Suprapubic skin (tissue), 4 donors: Measurements from ENCODE around the gene SETD7. TPM values are rescaled to one million over a fixed set of nuclear protein-coding genes. Genes with fewer than 3 reads are reported as not detected.

Experiments
- DNase-seq, 2 donors: peaks; one replicate each; pipeline ENCODE4 v3.0.0-alpha.2; 2019; ENCODE audit warnings: low spot score in 2 of 2
- H3K27ac ChIP-seq: fragments of 200-600 bp; sonication (generic); one replicate; pipeline ENCODE4 v1.5.1; 2019
- H3K27me3 ChIP-seq: fragments of 200-600 bp; sonication (generic); one replicate; pipeline ENCODE4 v1.5.1; 2019
- H3K36me3 ChIP-seq: fragments of 200-600 bp; sonication (generic); one replicate; pipeline ENCODE4 v1.5.1; 2019
- H3K4me1 ChIP-seq: fragments of 200-600 bp; sonication (generic); one replicate; pipeline ENCODE4 v1.5.1; 2019
- H3K4me3 ChIP-seq: fragments of 200-600 bp; sonication (generic); one replicate; pipeline ENCODE4 v1.5.1; 2019; ENCODE audit warnings: mild to moderate bottlenecking
- H3K9me3 ChIP-seq: fragments of 200-600 bp; sonication (generic); one replicate; pipeline ENCODE4 v1.5.1; 2019
- EP300 ChIP-seq: sonication (generic); formaldehyde crosslinking; IDR thresholded peaks from one replicate; pipeline ENCODE4 v1.6.1; 2017; ENCODE audit warnings: antibody characterized with exemption
- POLR2A ChIP-seq, 2 donors: fragments of 450-650 bp; IDR thresholded peaks; one replicate each; pipeline ENCODE4 v1.6.1; 2017; ENCODE audit warnings: antibody characterized with exemption in 2 of 2, mild to moderate bottlenecking in 2 of 2, moderate library complexity in 2 of 2
- POLR2AphosphoS5 ChIP-seq, 3 donors: sonication (generic); formaldehyde crosslinking; IDR thresholded peaks; one replicate each; pipeline ENCODE4 v1.6.1; 2017; ENCODE audit warnings: antibody characterized with exemption in 3 of 3
- WGBS: methylation state at CpG from one replicate; pipeline ENCODE4 v1.1.5; 2018; 5-methylcytosine and 5-hydroxymethylcytosine counted together
- total RNA-seq, 4 donors: library from RNA; depleted of rRNA; stranded (reverse); fragments of >200 nt; gene quantifications; one replicate each; pipeline ENCODE4 v1.1.0, GENCODE V29; 2016
- TF ChIP-seq, protein P1 (sequence below), 2 donors: fragments of 200-600 bp in 1 of 2; fragments of 450-650 bp in 1 of 2; sonication (generic) in 1 of 2; IDR thresholded peaks; one replicate each; pipeline ENCODE4 v1.5.1; 2016 to 2019; ENCODE audit warnings: antibody characterized with exemption in 2 of 2, mild to moderate bottlenecking in 1 of 2, moderate library complexity in 1 of 2

SETD7 gene
- total RNA-seq, 4 donors from 2014 or later = 41.8 to 46.6 (median 43.9) TPM

DNA sequence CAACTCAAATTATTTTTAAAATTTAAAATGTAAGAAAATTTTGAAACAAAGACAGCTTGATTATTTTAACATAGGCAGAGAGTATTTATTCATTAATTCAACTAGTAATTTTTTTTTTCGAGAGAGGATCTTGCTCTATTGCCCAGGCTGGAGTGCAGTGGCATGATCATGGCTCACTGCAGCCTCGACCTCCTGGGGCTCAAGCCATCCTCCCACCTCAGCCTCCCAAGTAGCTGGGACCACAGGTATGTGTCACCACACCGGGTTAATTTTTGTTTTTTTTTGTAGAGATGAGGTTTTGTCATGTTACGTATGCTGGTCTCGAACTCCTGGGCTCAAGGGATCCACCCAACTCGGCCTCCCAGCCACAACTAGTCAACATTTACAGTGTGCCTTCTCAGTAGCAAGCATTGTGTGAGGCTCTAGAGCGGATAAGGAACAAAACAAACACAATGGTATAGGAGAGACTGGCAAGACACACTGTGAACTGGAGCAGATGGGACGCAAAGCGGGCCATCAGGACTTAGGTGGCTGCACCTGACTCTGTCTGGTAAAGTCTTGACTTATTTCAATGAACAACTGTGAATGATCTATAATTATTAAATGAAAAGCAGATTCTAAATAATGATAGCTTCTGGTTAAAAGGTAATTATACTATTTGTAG is 21.6 kb downstream of the SETD7 start:
- no peak overlapping the region for H3K27ac ChIP-seq
- no peaks in the 10 kb centered on the region for H3K4me1 ChIP-seq
- WGBS = 96% methylated on average over 9 of the region's 9 CpGs
- DNase-seq = no peak
- no peaks in the 10 kb centered on the region for H3K27me3 ChIP-seq
- H3K36me3 ChIP-seq = peaks cover 11% of the 10 kb centered on the region
- H3K4me3 ChIP-seq = no peak overlapping the region
- TF ChIP-seq, protein P1, sequence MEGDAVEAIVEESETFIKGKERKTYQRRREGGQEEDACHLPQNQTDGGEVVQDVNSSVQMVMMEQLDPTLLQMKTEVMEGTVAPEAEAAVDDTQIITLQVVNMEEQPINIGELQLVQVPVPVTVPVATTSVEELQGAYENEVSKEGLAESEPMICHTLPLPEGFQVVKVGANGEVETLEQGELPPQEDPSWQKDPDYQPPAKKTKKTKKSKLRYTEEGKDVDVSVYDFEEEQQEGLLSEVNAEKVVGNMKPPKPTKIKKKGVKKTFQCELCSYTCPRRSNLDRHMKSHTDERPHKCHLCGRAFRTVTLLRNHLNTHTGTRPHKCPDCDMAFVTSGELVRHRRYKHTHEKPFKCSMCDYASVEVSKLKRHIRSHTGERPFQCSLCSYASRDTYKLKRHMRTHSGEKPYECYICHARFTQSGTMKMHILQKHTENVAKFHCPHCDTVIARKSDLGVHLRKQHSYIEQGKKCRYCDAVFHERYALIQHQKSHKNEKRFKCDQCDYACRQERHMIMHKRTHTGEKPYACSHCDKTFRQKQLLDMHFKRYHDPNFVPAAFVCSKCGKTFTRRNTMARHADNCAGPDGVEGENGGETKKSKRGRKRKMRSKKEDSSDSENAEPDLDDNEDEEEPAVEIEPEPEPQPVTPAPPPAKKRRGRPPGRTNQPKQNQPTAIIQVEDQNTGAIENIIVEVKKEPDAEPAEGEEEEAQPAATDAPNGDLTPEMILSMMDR (IDR thresholded peaks at IDR 0.05) = no peak
- no peak for TF ChIP-seq POLR2AphosphoS5 (IDR thresholded peaks at IDR 0.05)
- TF ChIP-seq POLR2A (IDR thresholded peaks at IDR 0.05) = no peak
- no peak for TF ChIP-seq EP300
- no peaks in the 10 kb centered on the region for H3K9me3 ChIP-seq

DNA sequence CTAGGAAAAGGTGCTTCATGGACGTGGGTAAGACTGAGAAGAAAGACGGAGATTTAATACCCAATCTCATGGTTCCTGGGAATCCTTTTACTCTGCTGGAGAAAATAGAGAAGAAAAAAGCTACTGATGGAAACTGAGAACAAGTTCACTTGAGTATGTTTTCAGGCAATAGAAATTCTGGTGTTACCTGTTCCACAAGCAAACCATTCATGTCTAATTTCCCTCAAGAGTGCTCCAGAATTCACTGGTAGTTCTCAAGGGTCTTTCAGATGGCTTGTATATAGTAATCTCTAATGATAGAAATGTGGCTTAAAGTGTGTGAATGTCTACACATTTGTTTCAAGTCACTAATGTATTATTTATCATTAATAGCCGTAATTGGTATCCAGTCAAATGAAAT is 22.5 kb downstream of the SETD7 start:
- H3K4me3 ChIP-seq = no peak overlapping the region
- H3K9me3 ChIP-seq = no peaks in the 10 kb centered on the region
- peaks cover 14% of the 10 kb centered on the region for H3K36me3 ChIP-seq
- H3K4me1 ChIP-seq = peaks cover 5% of the 10 kb centered on the region
- H3K27me3 ChIP-seq = no peaks in the 10 kb centered on the region
- H3K27ac ChIP-seq = no peak overlapping the region
- WGBS = 80% methylated on average over 3 of the region's 3 CpGs
- DNase-seq = no peak
- TF ChIP-seq POLR2A (IDR thresholded peaks at IDR 0.05) (no peak), EP300 (no peak)

DNA sequence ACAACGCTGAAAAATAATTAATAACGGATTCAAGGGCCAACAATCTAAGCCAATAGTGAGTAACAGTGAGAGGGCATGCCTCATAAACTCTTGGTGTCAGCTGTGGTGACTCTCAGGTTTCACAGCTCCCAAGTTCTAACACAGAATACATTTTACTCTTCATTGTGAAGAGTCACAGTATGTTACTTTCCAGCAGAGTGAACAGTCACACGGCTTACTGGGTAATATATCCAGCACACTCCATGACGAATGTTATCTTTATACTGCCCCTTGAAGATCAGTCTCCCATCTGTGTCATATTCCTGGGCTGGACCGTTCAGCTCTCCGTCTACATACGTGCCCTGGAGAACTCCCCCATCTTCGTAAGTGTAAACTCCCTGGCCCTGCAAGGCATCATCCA is 23.1 kb downstream of the SETD7 start:
- H3K4me3 ChIP-seq = no peak overlapping the region
- TF ChIP-seq POLR2A (IDR thresholded peaks at IDR 0.05) (no peak), EP300 (no peak), POLR2AphosphoS5 (IDR thresholded peaks at IDR 0.05) (no peak)
- TF ChIP-seq, protein P1 (IDR thresholded peaks at IDR 0.05) = no peak
- no peak for DNase-seq
- peaks cover 5% of the 10 kb centered on the region for H3K4me1 ChIP-seq
- no peaks in the 10 kb centered on the region for H3K27me3 ChIP-seq
- H3K36me3 ChIP-seq = peaks cover 17% of the 10 kb centered on the region
- no peaks in the 10 kb centered on the region for H3K9me3 ChIP-seq
- WGBS = 81% methylated on average over 8 of the region's 8 CpGs
- no peak overlapping the region for H3K27ac ChIP-seq

DNA sequence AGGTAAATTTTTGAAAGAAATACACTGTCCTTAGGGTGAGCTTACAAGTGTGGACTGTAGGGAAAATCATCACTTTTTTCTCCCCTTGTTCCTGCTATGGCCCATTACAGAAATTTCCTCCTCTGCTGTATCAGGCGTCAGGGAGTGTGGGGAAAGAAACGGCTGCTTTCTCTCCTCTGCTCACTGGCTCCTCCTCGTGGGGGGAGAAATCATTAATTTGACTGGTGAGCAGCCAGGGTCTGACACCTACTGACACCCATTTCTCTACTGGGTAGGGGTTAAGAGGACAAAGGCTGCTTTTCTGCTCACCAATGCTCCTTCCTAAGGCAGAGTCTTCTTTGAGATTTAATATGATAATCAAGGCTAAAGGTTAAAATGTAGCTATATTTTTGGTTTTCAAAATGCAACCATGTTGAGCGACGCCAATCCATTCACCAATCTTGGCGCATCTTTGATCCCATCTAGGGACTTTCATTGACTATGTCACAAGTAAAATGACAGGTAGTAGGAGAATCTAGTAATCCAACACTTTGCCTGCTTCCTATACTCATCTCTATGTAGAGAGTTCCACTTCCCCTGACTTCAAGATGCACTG is 25.1 kb downstream of the SETD7 start:
- 56% methylated on average over 6 of the region's 6 CpGs for WGBS

DNA sequence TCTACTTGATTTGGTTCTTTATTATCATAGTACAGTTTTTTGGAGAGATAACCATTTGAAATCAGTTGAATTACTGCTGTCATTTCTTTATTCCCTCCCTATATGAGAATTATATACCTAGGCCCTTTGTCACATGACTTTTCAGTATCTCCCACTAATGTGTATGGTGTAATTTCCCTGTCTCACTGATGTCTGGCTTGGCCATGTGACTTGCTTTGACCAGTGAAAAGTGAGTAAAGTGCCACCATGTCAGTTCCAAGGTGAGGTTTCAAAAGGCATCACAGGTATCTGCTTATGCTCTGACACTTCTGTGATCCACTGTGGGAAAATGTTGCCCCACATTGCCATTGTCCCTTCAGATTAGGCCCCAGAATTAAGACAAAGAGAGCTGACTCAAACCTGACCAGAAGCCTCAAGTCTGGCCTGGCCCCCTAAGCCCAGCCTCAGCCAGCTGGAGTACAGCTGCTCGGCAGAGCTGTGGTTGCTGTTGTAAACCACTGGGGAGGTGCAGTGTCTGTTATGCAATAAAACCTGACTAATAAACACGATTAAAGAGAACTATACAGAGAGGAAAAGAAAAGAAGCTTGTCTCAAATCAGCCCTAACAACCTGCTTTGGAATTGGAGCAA is 27.5 kb downstream of the SETD7 start:
- peaks cover 9% of the 10 kb centered on the region for H3K4me1 ChIP-seq
- H3K27ac ChIP-seq = no peak overlapping the region
- DNase-seq = peak in 1 of 2 donors; percentile 82
- peaks cover 32% of the 10 kb centered on the region for H3K36me3 ChIP-seq
- H3K27me3 ChIP-seq = no peaks in the 10 kb centered on the region
- H3K9me3 ChIP-seq = no peaks in the 10 kb centered on the region
- WGBS = 31% methylated on average over 2 of the region's 2 CpGs
- no peak overlapping the region for H3K4me3 ChIP-seq
- no peak for TF ChIP-seq EP300
- TF ChIP-seq POLR2AphosphoS5 (IDR thresholded peaks at IDR 0.05) = no peak
- TF ChIP-seq, protein P1 (IDR thresholded peaks at IDR 0.05) = no peak
- no peak for TF ChIP-seq POLR2A (IDR thresholded peaks at IDR 0.05)

More for the DNA sequence above, 25.1 kb downstream of the SETD7 start:
- no peaks in the 10 kb centered on the region for H3K27me3 ChIP-seq
- H3K27ac ChIP-seq = no peak overlapping the region
- peaks cover 9% of the 10 kb centered on the region for H3K4me1 ChIP-seq
- DNase-seq = no peak
- H3K9me3 ChIP-seq = no peaks in the 10 kb centered on the region
- H3K4me3 ChIP-seq = no peak overlapping the region
- H3K36me3 ChIP-seq = peaks cover 19% of the 10 kb centered on the region
- TF ChIP-seq EP300 (no peak), POLR2AphosphoS5 (IDR thresholded peaks at IDR 0.05) (no peak)
- TF ChIP-seq, protein P1 (IDR thresholded peaks at IDR 0.05) = peak; percentile 23 to 48
